ENCODE results near the gene QRICH1. TPM values are rescaled to one million over a fixed set of nuclear protein-coding genes. Genes with fewer than 3 reads are reported as not detected.

Gene QRICH1
- total and polyA plus RNA-seq, 2 of the 13 experiments (the other 11 are each of a cell fraction or from before 2014, with no cell fraction given), result 52.6 to 102 TPM

GRCh38 chr3:49021813-49022687 is 71.8 kb downstream of the QRICH1 start, which contains the start of gene NDUFAF3 (continued):
- TF ChIP-seq ZNF432 (CRISPR knock-in tag; IDR thresholded peaks at IDR 0.05; ENCODE audit: borderline replicate concordance) (0 out of 2 replicates have a peak, but pooled peaks have one; percentile 73), ZNF782 (CRISPR knock-in tag; IDR thresholded peaks at IDR 0.05; ENCODE audit: borderline replicate concordance) (no peak; the same call in 1 of the 2 replicates), FOXM1 (CRISPR knock-in tag; IDR thresholded peaks at IDR 0.05) (0 out of 2 replicates have a peak, but pooled peaks have one; percentile 37), TERF1 (CRISPR knock-in tag; IDR thresholded peaks at IDR 0.05) (0 out of 2 replicates have a peak, but pooled peaks have one; percentile 58), PHF8 (CRISPR knock-in tag; IDR thresholded peaks at IDR 0.05) (peak; percentile 83), CENPBD1 (CRISPR knock-in tag; IDR thresholded peaks at IDR 0.05; ENCODE audit: borderline replicate concordance, low read depth) (no peak), NFRKB (IDR thresholded peaks at IDR 0.05) (no peak), MZF1 (CRISPR knock-in tag; IDR thresholded peaks at IDR 0.05; ENCODE audit: borderline replicate concordance) (no peak), ZNF12 (CRISPR knock-in tag; IDR thresholded peaks at IDR 0.05) (peak; percentile 15; the same call in 1 of the 2 replicates), ZNF34 (CRISPR knock-in tag; IDR thresholded peaks at IDR 0.05; ENCODE audit: borderline replicate concordance) (no peak), PBX3 (CRISPR knock-in tag; IDR thresholded peaks at IDR 0.05; ENCODE audit: borderline replicate concordance) (0 out of 2 replicates have a peak, but pooled peaks have one; percentile 11), PRPF4 (IDR thresholded peaks at IDR 0.05; ENCODE audit: low read depth, low read length, poor library complexity, severe bottlenecking) (no peak), ARNT (IDR thresholded peaks at IDR 0.05) (no peak), RAD21 (CRISPR knock-in tag; IDR thresholded peaks at IDR 0.05) (peak; percentile 57), ZNF564 (CRISPR knock-in tag; IDR thresholded peaks at IDR 0.05) (peak; percentile 55; the same call in 1 of the 2 replicates), ZNF460 (CRISPR knock-in tag; IDR thresholded peaks at IDR 0.05; ENCODE audit: borderline replicate concordance) (peak; percentile 3; the same call in 1 of the 2 replicates), NONO (IDR thresholded peaks at IDR 0.05) (no peak), NONO (CRISPR knock-in tag; conservative IDR thresholded peaks at IDR 0.05) (peak; percentile 65), ZNF253 (CRISPR knock-in tag; IDR thresholded peaks at IDR 0.05; ENCODE audit: borderline replicate concordance) (no peak), TOE1 (CRISPR knock-in tag; IDR thresholded peaks at IDR 0.05) (no peak), TGIF2 (CRISPR knock-in tag; IDR thresholded peaks at IDR 0.05) (peak; percentile 82), AHR (CRISPR knock-in tag; IDR thresholded peaks at IDR 0.05) (0 out of 2 replicates have a peak, but pooled peaks have one; percentile 30), FOXP1 (IDR thresholded peaks at IDR 0.05) (no peak), FOXP1 (CRISPR knock-in tag; IDR thresholded peaks at IDR 0.05) (no peak)

Measured in HepG2 (cell line).